SU-DHL-6 (cell line): Measurements from ENCODE around the gene AFAP1L1.

Experiments
- CTCF ChIP-seq: fragments of 200-600 bp; sonication (generic); IDR thresholded peaks from one replicate; pipeline ENCODE4 v1.5.1; 2017; ENCODE audit warnings: antibody characterized with exemption, mild to moderate bottlenecking, low read length, moderate library complexity; ENCODE audit not compliant: insufficient read depth, poor library complexity, severe bottlenecking
- EZH2phosphoT487 ChIP-seq: fragments of 200-600 bp; sonication (generic), shearing (Covaris generic); conservative IDR thresholded peaks from 2 replicates; pipeline ENCODE4 v1.6.1; 2018; ENCODE audit warnings: mild to moderate bottlenecking, antibody characterized with exemption, low read length, moderate library complexity, mixed read lengths

- no peak for TF ChIP-seq CTCF
- no peak for TF ChIP-seq EZH2phosphoT487
Measured at GRCh38 chr5:149366169-149366729, 94.6 kb downstream of the AFAP1L1 start.
